GM21360 (cell line): Measurements from ENCODE around the gene DOCK2.
"Not testable (repeated sequence)": the region's sequence is repeated elsewhere in the genome, so short reads cannot be mapped to it uniquely, and the experiment has no call there.

Experiments
- ATAC-seq: cut with Tn5 transposase; IDR thresholded peaks from one replicate; pipeline ENCODE4 v1.9.1; 2021; ENCODE audit warnings: mild to moderate bottlenecking, moderate library complexity; ENCODE audit not compliant: unreplicated experiment

DOCK2 gene

GRCh38 chr5:170077526-170077925, 440.5 kb downstream of the DOCK2 start:
- no peak for ATAC-seq

DNA sequence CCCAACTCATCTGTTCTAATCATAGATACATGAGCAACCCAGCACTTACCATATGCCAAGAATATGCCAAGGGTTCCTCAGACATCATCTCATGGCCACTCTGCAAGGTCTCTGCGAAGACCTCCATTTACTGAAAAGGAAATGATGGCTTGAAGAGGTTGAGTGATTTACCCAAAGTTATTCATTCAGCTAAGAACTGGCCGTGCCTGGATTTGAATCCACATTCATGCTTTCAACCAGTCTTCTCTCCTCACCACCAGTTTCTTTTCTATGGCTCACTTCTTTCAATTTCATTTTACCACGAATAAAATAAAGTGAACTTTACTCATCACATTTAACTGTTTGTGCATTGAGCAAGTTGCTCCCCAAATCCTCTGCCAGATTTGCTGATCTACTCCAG, 441.4 kb downstream of the DOCK2 start:
- no peak for ATAC-seq

- no peak for ATAC-seq
Measured at GRCh38 chr5:170078931-170079330, 441.9 kb downstream of the DOCK2 start.

GRCh38 chr5:170080217-170080616, 443.1 kb downstream of the DOCK2 start:
- ATAC-seq, result no peak

- no peak for ATAC-seq
Measured at GRCh38 chr5:170080786-170081445, 443.8 kb downstream of the DOCK2 start.

DNA sequence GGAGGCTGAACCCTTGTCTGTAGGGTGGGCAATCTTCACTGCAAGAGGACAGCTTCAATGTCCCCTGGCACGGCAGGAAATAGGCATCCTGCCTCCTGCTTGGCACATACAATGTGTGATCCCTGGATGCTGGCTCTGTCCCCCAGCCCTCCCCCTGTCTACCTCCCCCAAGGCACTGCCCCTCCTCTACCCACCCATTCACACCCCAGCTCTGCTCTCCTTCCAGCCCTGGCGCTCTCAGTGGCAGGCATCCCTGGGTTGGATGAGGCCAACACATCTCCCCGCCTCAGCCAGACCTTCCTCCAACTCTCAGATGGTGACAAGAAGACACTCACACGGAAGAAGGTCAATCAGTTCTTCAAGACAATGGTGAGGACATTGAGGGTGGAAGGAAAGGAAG, 444.5 kb downstream of the DOCK2 start:
- no peak for ATAC-seq

GRCh38 chr5:170082701-170083100, 445.6 kb downstream of the DOCK2 start:
- no peak for ATAC-seq

GRCh38 chr5:170087168-170087817, 450.2 kb downstream of the DOCK2 start:
- no peak for ATAC-seq

GRCh38 chr5:170092455-170093101, 455.5 kb downstream of the DOCK2 start:
- ATAC-seq, result no peak

DNA sequence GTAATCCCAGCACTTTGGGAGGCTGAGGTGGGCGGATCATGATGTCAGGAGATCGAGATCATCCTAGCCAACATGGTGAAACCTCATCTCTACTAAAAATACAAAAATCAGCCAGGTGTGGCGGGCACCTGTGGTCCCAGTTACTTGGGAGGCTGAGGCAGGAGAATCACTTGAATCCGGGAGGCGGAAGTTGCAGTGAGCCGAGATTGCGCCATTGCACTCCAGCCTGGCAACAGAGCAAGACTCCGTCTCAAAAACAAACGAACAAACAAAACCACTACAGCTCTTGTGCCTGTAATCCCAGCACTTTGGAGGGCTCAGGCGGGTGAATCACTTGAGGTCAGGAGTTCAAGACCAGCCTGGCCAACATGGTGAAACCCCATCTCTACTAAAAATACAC, 457.3 kb downstream of the DOCK2 start:
- not testable (repeated sequence) for ATAC-seq

GRCh38 chr5:170095646-170096045, 458.6 kb downstream of the DOCK2 start:
- no peak for ATAC-seq

DNA sequence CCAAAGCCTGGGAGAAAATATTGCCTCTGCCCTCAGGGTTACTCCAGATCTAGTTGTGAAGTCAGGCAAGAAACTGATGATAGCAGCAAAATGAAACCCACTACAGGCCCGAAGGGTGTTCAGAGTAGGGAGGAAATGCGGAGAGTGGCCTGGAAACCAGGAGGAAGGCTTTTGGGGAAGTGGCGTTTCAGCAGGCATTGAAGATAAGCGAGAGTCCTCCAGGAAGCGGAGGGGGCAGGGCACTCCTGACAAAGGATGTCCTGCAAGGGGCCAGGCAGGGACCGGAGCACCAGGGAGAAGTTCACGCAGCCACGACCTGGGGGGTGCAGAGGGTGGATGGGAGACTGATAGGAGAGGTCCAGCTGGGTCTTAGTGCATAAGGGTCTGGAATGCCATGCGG, 460.9 kb downstream of the DOCK2 start:
- ATAC-seq, result no peak

DNA sequence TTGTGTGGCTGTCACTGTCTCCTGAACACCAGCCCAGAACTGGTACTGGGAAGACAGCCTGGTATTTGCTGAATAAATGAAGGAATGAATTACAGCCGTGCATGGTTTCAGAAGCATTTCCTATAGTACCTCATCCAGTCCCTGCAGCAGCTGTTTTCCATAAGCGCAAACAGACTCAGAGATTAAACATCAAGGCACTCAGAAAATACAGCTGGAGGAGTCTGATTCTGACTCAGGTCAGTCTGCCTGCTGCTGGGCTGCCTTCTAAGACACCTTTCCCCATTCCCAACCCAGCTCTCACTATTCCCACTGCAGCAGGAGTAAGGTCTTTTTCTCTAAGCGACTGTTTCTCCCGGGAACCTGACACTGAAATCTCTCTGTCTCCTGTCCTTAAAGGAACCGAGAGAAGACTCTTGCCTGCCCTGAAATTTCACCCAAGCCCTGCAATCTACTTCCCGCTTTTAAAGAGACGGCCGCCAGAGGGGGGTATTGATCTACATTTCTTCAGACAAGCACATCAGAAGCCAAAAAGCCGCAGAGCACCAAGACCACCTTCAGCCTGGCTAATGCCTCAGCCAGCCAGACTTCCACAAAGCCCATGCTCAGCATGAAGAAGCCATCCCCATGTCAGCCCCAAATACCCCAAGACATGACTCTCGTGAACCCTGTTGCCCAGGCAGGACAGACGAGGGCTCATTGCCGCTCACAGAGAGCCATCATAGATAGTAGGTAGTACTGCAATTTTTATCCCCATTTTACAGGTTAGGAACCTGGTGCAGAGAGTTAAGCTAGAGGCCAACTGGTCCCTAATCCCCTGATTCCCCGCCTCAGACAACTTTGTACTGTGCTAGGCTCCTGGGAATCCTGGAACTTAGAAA, 463.2 kb downstream of the DOCK2 start:
- no peak for ATAC-seq

DNA sequence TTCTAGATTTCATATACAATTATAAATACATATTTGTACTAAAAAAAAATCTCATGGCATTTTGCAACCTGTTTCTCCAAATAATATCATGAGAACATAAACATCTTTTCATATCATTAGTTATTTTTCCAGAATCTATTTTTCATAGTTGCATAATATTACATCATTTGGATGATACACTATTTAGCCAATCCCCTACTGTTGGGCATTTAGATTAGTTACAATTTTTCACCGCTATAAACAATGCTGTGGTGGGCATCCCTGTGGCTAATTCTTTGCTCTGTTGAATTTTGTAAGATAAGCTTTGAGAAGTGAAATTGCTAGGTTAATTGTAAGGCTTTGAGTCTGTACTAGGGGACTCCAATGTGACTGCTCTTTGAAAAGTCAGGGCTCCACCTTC, 466.4 kb downstream of the DOCK2 start:
- ATAC-seq, result no peak

- ATAC-seq, result no peak
Measured at GRCh38 chr5:170104299-170104698, 467.2 kb downstream of the DOCK2 start.

DNA sequence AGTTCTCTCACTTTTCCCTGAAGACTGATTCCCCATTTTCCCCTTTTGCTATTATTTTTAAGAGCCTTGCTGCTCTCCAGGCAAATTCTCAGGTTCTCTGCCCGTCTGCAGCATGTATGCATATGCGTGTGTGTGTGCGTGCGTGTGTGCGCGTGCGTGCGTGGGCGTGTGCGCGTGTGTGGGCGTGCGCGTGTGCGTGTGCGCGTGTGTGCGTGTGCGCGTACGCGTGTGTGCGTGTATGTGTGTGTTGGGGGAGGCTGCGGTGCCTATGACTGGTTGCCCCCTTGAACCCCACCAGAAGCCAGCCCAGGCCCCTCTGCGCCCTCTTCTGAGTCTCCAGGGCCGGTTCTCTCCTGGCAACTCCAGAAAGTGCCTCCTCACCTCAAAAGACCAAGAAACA, 467.6 kb downstream of the DOCK2 start:
- ATAC-seq, result no peak

DNA sequence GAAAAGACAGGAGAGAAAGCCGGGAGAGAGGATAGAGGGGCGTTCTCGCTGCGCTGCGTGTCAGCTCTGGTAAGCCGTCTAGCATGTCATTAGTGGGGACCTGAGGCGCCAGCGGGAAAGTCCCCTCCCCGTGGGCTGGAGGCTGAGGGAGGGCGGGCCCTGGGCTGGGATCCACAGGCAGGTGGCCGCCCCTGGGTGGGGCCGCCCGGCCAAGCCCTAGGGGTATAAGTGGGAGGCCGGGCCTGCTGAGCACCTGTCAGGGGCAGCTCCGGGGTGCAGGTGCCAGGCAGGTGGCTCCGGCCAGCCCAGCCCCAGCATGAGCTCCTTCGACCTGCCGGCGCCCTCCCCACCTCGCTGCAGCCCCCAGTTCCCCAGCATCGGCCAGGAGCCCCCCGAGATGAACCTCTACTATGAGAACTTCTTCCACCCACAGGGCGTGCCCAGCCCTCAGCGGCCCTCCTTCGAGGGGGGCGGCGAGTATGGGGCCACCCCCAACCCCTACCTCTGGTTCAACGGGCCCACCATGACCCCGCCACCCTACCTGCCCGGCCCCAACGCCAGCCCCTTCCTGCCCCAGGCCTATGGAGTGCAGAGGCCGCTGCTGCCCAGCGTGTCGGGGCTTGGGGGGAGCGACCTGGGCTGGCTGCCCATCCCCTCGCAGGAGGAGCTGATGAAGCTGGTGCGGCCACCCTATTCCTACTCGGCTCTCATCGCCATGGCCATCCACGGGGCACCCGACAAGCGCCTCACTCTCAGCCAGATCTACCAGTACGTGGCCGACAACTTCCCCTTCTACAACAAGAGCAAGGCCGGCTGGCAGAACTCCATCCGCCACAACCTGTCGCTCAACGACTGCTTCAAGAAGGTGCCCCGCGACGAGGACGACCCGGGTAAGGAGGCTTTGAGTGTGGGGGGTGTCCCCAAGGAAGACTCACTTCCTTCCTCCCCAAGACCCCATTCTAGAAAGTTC, 468.9 kb downstream of the DOCK2 start, which contains the start of gene FOXI1:
Gene FOXI1 (plus strand): TSS at position 256 of the 970 bp plus-strand sequence. CDS start 61 bp downstream, at position 317.
- no peak for ATAC-seq

DNA sequence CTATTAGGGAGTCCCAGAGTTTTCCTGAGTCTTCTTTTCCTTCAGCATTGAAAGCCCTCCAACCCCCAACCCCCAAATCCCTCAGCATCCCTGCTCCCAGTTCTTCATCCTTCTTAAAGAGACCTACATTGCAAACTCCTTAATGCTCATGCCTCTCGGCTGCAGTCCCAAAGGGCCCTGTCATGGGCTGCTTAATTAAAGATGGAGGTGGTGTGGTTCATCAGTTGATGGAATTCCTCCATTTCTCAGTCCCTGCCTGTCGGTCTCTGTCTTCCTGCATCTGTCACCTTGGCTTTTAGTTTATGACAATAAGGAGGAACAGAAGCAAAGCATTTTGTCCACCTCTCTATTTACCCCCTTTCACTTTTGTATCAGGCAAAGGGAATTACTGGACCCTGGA, 470.6 kb downstream of the DOCK2 start:
- ATAC-seq, result no peak

DNA sequence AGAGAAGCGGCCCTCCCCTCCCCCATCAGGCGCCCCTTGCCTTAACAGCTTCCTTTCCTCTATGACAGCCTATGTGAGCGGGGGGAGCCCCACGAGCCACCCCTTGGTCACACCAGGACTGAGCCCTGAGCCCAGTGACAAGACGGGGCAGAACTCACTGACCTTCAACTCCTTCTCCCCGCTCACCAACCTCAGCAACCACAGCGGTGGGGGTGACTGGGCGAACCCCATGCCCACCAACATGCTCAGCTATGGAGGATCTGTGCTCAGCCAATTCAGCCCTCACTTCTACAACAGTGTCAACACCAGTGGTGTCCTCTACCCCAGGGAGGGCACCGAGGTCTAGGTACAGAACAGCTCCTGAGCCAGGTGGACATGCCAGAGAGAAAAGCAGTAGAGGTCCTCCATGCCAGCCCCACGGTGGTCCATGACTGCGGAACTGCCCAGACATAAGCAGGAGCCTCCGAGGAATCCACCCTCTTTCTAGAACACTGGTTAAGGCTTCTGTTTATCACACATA, 471.3 kb downstream of the DOCK2 start:
- no peak for ATAC-seq
